Measurements from ENCODE around the gene FUBP3. TPM values are rescaled to one million over a fixed set of nuclear protein-coding genes. Genes with fewer than 3 reads are reported as not detected.

The FUBP3 gene
- total RNA-seq, 4 donors from 2014 or later, result 22.4 to 65.6 (median 38.6) TPM

DNA sequence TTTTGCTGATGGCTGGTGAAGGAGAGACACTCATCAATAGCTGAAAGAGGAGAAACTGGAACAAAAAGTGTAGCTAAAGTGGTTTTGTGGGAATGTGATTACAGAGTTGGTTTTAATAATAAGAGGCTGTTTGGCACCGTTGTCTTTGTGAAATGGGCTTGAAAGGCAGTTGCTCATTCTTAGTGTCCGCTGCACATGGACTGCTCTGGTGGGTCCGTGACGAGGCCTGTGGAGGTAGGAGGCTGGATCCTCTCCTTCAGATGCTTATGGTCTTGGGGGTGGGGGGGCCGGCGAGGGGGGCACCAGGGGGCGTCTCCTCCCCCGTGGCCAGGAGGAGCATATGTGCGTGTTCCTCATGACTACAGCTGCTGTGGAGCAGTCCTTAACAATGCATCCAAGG lies 29.8 kb downstream of the FUBP3 start:
- TF ChIP-seq CTCF (IDR thresholded peaks at IDR 0.05), result no peak
- no peak for TF ChIP-seq POLR2A (IDR thresholded peaks at IDR 0.05)
- Histone ChIP-seq H3K9me3 (no peaks in the 10 kb centered on the region), H3K4me1 (peaks cover 0 to 6% of the 10 kb centered on the region in 2 donors), H3K4me3 (no peak overlapping the region), H3K36me3 (no peaks in the 10 kb centered on the region), H3K27me3 (no peaks in the 10 kb centered on the region), H3K27ac (peak overlapping the region; percentile 58 to 87)
- DNase-seq, result no peak
- intact Hi-C loops (cut with DNase I; ENCODE audit: low total_unique reads), result no loop called here

DNA sequence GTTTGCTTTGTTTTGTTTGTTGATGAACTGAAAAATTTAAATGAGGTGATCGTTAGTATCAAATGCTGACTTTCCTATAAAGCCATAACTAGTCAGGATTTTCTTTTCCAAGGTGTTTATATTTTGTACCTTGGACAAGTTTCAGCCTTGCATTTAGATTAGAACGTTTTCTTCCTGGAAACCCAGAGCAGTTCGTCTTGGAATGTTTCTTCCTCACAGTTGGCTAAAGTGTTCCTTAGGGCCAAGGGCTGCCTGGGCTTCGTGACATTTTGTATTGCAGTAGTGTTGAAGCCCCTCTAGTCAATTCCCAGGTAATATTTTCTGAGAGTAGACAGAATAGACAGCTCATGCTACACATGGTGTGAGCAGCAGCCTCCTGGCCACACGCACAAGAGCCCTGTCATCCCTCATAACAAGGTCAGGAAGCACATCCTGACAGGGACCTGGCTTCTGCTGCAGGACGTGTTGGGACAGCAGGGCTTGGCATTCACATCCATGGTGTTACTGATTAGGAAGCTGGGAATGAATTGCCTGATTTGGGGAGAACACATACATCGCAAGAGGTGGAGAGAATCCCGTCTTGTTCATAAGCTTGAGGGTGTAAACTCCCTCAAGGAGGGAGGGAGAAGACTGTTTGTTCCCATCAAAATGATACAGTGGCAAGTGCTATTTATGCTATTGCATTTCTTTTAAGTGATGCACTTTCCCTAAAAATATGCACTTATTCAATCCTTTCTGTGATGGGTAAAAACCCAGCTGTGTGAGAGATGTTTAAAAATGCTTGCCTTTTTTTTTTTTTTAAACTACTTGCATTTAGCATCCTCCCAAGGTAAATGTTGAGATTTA lies 31.7 kb downstream of the FUBP3 start:
- no peak for DNase-seq
- Histone ChIP-seq H3K27ac (peak overlapping the region; percentile 47 to 87), H3K27me3 (no peaks in the 10 kb centered on the region), H3K9me3 (no peaks in the 10 kb centered on the region), H3K36me3 (no peaks in the 10 kb centered on the region), H3K4me3 (no peak overlapping the region), H3K4me1 (peaks cover 0 to 6% of the 10 kb centered on the region in 2 donors)
- intact Hi-C loops (cut with DNase I; ENCODE audit: low total_unique reads), result no loop called here
- no peak for TF ChIP-seq POLR2A (IDR thresholded peaks at IDR 0.05)
- no peak for TF ChIP-seq CTCF (IDR thresholded peaks at IDR 0.05)

GRCh38 chr9:130616451-130616850 lies 37.1 kb downstream of the FUBP3 start:
- Histone ChIP-seq H3K27me3 (no peaks in the 10 kb centered on the region), H3K27ac (no peak overlapping the region), H3K4me3 (no peak overlapping the region), H3K4me1 (no peaks in the 10 kb centered on the region), H3K9me3 (no peaks in the 10 kb centered on the region), H3K36me3 (no peaks in the 10 kb centered on the region)
- intact Hi-C loops (cut with DNase I; ENCODE audit: low total_unique reads), result no loop called here
- no peak for DNase-seq
- no peak for TF ChIP-seq POLR2A (IDR thresholded peaks at IDR 0.05)
- TF ChIP-seq CTCF (IDR thresholded peaks at IDR 0.05), result no peak

- Histone ChIP-seq H3K27ac (no peak overlapping the region), H3K9me3 (no peaks in the 10 kb centered on the region), H3K27me3 (no peaks in the 10 kb centered on the region), H3K36me3 (no peaks in the 10 kb centered on the region), H3K4me3 (no peak overlapping the region), H3K4me1 (no peaks in the 10 kb centered on the region)
- DNase-seq, result no peak
- intact Hi-C loops (cut with DNase I; ENCODE audit: low total_unique reads), result no loop called here
- TF ChIP-seq CTCF (IDR thresholded peaks at IDR 0.05) (no peak), POLR2A (IDR thresholded peaks at IDR 0.05) (no peak)
These were observed 44.1 kb downstream of the FUBP3 start for GRCh38 chr9:130623466-130623865.

DNA sequence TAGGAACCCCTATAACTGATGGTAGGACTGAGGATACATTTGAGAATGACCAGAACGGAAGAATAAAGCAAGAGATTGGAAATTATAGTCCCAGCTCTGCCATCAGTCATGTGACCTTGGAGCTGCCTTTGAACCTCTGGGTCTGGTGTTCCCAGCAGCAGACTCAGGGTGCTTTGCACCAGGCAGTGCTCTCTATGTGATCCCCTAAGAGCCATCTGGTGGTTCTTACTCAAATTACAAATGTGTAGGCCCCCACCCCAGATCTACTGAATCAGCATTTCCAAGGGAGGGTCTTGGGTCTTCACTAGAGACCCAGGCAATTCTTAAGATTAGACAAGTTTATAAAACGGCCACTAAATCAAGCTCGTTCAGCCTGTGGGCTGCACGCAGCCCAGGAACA lies 44.8 kb downstream of the FUBP3 start:
- no peak overlapping the region for H3K27ac ChIP-seq
- no peaks in the 10 kb centered on the region for H3K27me3 ChIP-seq
- TF ChIP-seq CTCF (IDR thresholded peaks at IDR 0.05) (no peak), POLR2A (IDR thresholded peaks at IDR 0.05) (no peak)
- no peaks in the 10 kb centered on the region for H3K9me3 ChIP-seq
- no peaks in the 10 kb centered on the region for H3K36me3 ChIP-seq
- H3K4me1 ChIP-seq, result no peaks in the 10 kb centered on the region
- intact Hi-C loops (cut with DNase I; ENCODE audit: low total_unique reads), result no loop called here
- DNase-seq, result no peak
- no peak overlapping the region for H3K4me3 ChIP-seq

Measured in uterus (tissue), 4 donors.